Stomach (tissue), 9 donors: ENCODE results near the gene KCNIP4. TPM values are rescaled to one million over a fixed set of nuclear protein-coding genes. Genes with fewer than 3 reads are reported as not detected.

Source experiments
- DNase-seq, 2 donors: peaks; one replicate each; pipeline versions ENCODE4 v3.0.0 to v3.0.0-alpha.2; 2013 to 2019
- H3K27ac ChIP-seq, 5 donors: fragments of 200-600 bp in 4 of 5; sonication (generic) in 4 of 5; one replicate each; pipeline ENCODE4 v1.5.1; 2013 to 2019; ENCODE audit warnings: mild to moderate bottlenecking in 1 of 5, moderate library complexity in 1 of 5
- H3K27me3 ChIP-seq, 3 donors: fragments of 200-600 bp; sonication (generic); one replicate each; pipeline ENCODE4 v1.5.1; 2017 to 2019; ENCODE audit warnings: mixed run types in 1 of 3
- H3K36me3 ChIP-seq, 4 donors: fragments of 200-600 bp; sonication (generic); 1 replicate in 3 of 4; 2 replicates in 1 of 4; pipeline ENCODE4 v1.5.1; 2016 to 2019
- H3K4me1 ChIP-seq, 4 donors: fragments of 200-600 bp; sonication (generic); one replicate each; pipeline ENCODE4 v1.5.1; 2016 to 2019
- H3K4me3 ChIP-seq, 4 donors: fragments of 200-600 bp; sonication (generic) in 3 of 4; one replicate each; pipeline ENCODE4 v1.5.1; 2016 to 2019; ENCODE audit warnings: mild to moderate bottlenecking in 1 of 4
- H3K9me3 ChIP-seq, 4 donors: fragments of 200-600 bp; sonication (generic); one replicate each; pipeline ENCODE4 v1.5.1; 2016 to 2019
- EP300 ChIP-seq: sonication (generic); formaldehyde crosslinking; IDR thresholded peaks from one replicate; pipeline ENCODE4 v1.6.1; 2017; ENCODE audit warnings: antibody characterized with exemption
- POLR2A ChIP-seq, 4 donors: fragments of 450-650 bp; IDR thresholded peaks; one replicate each; pipeline ENCODE4 v1.6.1; 2016; ENCODE audit warnings: antibody characterized with exemption in 4 of 4, control low read depth in 2 of 4, mild to moderate bottlenecking in 1 of 4, moderate library complexity in 1 of 4
- POLR2AphosphoS5 ChIP-seq, 3 donors: sonication (generic); formaldehyde crosslinking; IDR thresholded peaks; one replicate each; pipeline ENCODE4 v1.6.1; 2016; ENCODE audit warnings: antibody characterized with exemption in 3 of 3
- WGBS, 5 donors: extraction: QIAGEN DNeasy Blood & Tissue Kit in 3 of 5; methylation state at CpG; one replicate each; pipeline versions ENCODE4 v1.1.5 to v1.1.7; 2013 to 2018; 5-methylcytosine and 5-hydroxymethylcytosine counted together
- intact Hi-C: fragments of 100-400 bp; cut with DNase I; formaldehyde crosslinking; loops from one replicate; pipeline ENCODE4 v1.15.1; 2023; ENCODE audit warnings: low total_unique reads
- polyA plus RNA-seq, 3 donors: library from polyadenylated mRNA; stranded (reverse); fragments of 200-250 nt; gene quantifications; one replicate each; pipeline ENCODE4 v1.2.3, GENCODE V29; 2013
- total RNA-seq, 5 donors: library from RNA; depleted of rRNA; stranded (reverse); fragments of >200 nt; gene quantifications; one replicate each; pipeline versions ENCODE4 v1.1.0 to v1.2.3, GENCODE V29; 2014 to 2016
- TF ChIP-seq, protein P1 (sequence below), 7 experiments: fragments of 450-650 bp in 4 of 7; fragments of 200-600 bp in 3 of 7; sonication (generic) in 3 of 7; IDR thresholded peaks; one replicate each; pipeline ENCODE4 v1.5.1; 2016 to 2019; ENCODE audit warnings: antibody characterized with exemption in 7 of 7, control low read depth in 2 of 7, mild to moderate bottlenecking in 1 of 7
- donor health status: healthy with polysubstance abuse.
- donor health status: Bipolar disorder and iron deficiency.
- donor health status: healthy.

Gene KCNIP4
- total and polyA plus RNA-seq, 8 donors: 0.23 to 1.8 (median 1.3) TPM; not detected in 4

DNA sequence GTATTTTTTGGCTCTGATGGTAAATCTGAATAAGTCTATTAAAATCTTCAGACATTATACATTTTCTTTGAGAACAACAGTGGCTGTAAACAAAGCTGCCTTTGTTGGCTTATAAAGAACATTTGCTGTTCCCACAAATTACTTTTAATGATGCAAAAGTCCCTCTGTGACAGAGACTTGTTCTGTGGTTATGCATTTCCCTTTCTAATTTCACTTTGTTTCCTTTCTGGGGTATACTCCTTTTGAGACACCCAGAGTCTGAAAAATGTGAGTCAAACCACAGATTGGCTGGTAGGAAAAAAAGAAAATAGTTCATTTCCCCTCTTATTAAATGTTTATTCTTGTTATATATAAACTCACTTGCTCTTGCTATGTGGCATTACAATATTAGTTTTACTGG is 845.9 kb downstream of the KCNIP4 start:
- no peak overlapping the region for H3K4me3 ChIP-seq
- H3K36me3 ChIP-seq: no peaks in the 10 kb centered on the region
- no peaks in the 10 kb centered on the region for H3K4me1 ChIP-seq
- DNase-seq: no peak
- TF ChIP-seq POLR2A (IDR thresholded peaks at IDR 0.05) (no peak), POLR2AphosphoS5 (IDR thresholded peaks at IDR 0.05) (no peak), EP300 (no peak)
- TF ChIP-seq, protein P1, sequence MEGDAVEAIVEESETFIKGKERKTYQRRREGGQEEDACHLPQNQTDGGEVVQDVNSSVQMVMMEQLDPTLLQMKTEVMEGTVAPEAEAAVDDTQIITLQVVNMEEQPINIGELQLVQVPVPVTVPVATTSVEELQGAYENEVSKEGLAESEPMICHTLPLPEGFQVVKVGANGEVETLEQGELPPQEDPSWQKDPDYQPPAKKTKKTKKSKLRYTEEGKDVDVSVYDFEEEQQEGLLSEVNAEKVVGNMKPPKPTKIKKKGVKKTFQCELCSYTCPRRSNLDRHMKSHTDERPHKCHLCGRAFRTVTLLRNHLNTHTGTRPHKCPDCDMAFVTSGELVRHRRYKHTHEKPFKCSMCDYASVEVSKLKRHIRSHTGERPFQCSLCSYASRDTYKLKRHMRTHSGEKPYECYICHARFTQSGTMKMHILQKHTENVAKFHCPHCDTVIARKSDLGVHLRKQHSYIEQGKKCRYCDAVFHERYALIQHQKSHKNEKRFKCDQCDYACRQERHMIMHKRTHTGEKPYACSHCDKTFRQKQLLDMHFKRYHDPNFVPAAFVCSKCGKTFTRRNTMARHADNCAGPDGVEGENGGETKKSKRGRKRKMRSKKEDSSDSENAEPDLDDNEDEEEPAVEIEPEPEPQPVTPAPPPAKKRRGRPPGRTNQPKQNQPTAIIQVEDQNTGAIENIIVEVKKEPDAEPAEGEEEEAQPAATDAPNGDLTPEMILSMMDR (IDR thresholded peaks at IDR 0.05): no peak
- intact Hi-C loops: no loop called here
- H3K9me3 ChIP-seq: no peaks in the 10 kb centered on the region
- no peak overlapping the region for H3K27ac ChIP-seq
- H3K27me3 ChIP-seq: no peaks in the 10 kb centered on the region

DNA sequence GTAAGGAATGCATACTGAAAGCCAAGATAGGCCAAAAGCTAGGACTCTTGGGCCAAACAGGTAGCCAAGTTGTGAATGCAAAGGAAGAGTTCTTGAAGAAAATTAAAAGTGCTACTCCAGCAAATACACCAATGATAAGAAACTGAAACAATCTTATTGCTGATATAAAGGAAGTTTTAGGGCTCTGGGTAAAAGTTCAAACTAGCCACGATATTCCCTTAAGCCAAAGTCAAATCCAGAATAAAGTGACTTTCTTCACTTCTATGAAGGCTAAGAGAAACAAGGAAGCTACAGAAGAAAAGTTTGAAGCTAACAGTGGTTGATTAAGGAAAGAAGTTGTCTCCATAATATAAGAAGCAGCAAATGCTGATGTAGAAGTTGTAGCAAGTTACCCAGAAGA is 850.7 kb downstream of the KCNIP4 start:
- no peak for DNase-seq
- 20 to 76% (median 40%) methylated on average over 1 of the region's 1 CpG for WGBS, 5 donors
- intact Hi-C loops: no loop called here
- no peaks in the 10 kb centered on the region for H3K9me3 ChIP-seq
- no peak for TF ChIP-seq EP300
- H3K4me3 ChIP-seq: no peak overlapping the region
- no peaks in the 10 kb centered on the region for H3K4me1 ChIP-seq
- H3K27ac ChIP-seq: no peak overlapping the region
- H3K36me3 ChIP-seq: no peaks in the 10 kb centered on the region
- H3K27me3 ChIP-seq: no peaks in the 10 kb centered on the region

DNA sequence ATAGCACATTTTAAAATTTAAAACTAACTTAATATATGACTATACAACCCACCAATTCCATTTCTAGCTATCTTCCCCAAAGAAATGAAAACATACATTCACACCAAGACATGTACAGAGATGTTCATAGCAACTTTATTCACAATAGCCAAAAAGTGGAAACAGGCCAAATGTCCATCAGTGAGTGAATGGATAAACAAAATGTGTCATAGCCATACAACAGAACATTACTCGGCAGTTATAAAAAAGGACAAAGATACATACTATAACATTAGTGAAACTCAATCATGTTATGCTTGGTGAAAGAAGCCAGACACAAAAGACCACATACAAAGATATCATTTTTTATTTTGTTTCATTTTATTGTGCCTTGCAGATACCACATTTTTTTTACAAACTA is 851.5 kb downstream of the KCNIP4 start:
- no peaks in the 10 kb centered on the region for H3K9me3 ChIP-seq
- H3K4me1 ChIP-seq: no peaks in the 10 kb centered on the region
- TF ChIP-seq, protein P1 (IDR thresholded peaks at IDR 0.05): no peak
- TF ChIP-seq EP300: no peak
- no peak for TF ChIP-seq POLR2A (IDR thresholded peaks at IDR 0.05)
- no peak for TF ChIP-seq POLR2AphosphoS5 (IDR thresholded peaks at IDR 0.05)
- no peak for DNase-seq
- no peak overlapping the region for H3K4me3 ChIP-seq
- no peak overlapping the region for H3K27ac ChIP-seq
- no peaks in the 10 kb centered on the region for H3K36me3 ChIP-seq
- 0 to 52% (median 0%) methylated on average over 1 of the region's 1 CpG for WGBS, 5 donors
- no peaks in the 10 kb centered on the region for H3K27me3 ChIP-seq
- intact Hi-C loops: no loop called here

DNA sequence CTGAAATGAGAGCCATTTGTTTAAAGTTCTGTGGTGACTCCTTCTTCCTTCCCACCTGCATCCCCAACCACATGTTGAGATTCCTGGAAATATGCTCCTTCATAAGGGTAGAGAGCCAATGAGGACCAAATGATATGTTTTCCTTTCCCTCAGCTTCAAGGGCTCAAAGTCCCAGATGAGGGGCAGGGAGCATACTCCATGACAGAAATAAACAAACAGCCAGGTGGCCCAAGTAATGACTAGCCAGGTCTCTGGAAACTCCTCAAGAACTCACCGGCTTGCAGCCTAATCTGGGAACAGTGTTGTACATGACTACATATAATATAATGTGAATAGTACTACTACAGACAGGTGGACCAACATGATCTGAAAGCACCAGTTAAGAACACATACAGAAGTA is 856.0 kb downstream of the KCNIP4 start:
- H3K4me3 ChIP-seq: no peak overlapping the region
- no peaks in the 10 kb centered on the region for H3K4me1 ChIP-seq
- no peak overlapping the region for H3K27ac ChIP-seq
- no peak for DNase-seq
- intact Hi-C loops: no loop called here
- no peaks in the 10 kb centered on the region for H3K36me3 ChIP-seq
- TF ChIP-seq POLR2AphosphoS5 (IDR thresholded peaks at IDR 0.05) (no peak), EP300 (no peak), POLR2A (IDR thresholded peaks at IDR 0.05) (no peak)
- TF ChIP-seq, protein P1 (IDR thresholded peaks at IDR 0.05): no peak
- WGBS, 5 donors: 69 to 86% (median 82%) methylated on average over 1 of the region's 1 CpG
- no peaks in the 10 kb centered on the region for H3K9me3 ChIP-seq
- no peaks in the 10 kb centered on the region for H3K27me3 ChIP-seq

DNA sequence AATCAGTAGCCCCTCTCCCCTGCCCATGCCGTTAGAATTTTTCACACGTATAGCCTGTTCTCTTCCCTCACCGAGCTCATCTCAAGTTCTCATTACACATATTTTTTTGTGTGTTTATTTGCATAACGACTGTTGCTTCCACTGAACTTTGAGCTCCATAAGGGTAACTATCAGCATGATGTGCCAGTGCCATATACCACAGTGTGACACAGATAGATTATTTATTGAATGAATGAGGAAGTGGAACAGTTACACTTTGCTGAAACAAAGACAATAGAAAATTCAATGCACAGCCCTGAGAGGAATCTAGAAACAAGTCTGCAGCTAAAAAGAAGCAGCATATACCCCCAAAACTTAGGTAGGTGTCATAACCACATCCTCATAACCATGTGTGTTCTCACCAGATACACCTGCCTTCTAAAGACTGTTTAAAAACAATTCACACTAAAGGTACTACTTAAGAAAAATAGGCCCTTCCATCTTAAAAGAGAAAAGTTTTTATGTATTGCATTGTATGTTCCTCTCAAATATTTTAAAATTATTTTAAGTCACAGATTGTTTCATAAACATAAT is 858.4 kb downstream of the KCNIP4 start:
- no peak for DNase-seq
- no peak overlapping the region for H3K4me3 ChIP-seq
- TF ChIP-seq, protein P1 (IDR thresholded peaks at IDR 0.05): no peak
- TF ChIP-seq POLR2A (IDR thresholded peaks at IDR 0.05): no peak
- TF ChIP-seq EP300: no peak
- no peak for TF ChIP-seq POLR2AphosphoS5 (IDR thresholded peaks at IDR 0.05)
- intact Hi-C loops: no loop called here
- H3K9me3 ChIP-seq: no peaks in the 10 kb centered on the region
- 59 to 74% (median 71%) methylated on average over 4 of the region's 4 CpGs for WGBS, 5 donors
- H3K36me3 ChIP-seq: no peaks in the 10 kb centered on the region
- H3K27me3 ChIP-seq: no peaks in the 10 kb centered on the region
- no peak overlapping the region for H3K27ac ChIP-seq
- no peaks in the 10 kb centered on the region for H3K4me1 ChIP-seq
